ENCODE measurements around the gene TM2D3. TPM values are rescaled to one million over a fixed set of nuclear protein-coding genes. Genes with fewer than 3 reads are reported as not detected.
A peak's percentile ranks its signal among the peaks of the same experiment; 100 is the strongest.
"Not testable (repeated sequence)": the region's sequence is repeated elsewhere in the genome, so short reads cannot be mapped to it uniquely, and the experiment has no call there.

Gene TM2D3
- total RNA-seq, 2 donors from 2014 or later: 29.9 to 38.5 TPM

DNA sequence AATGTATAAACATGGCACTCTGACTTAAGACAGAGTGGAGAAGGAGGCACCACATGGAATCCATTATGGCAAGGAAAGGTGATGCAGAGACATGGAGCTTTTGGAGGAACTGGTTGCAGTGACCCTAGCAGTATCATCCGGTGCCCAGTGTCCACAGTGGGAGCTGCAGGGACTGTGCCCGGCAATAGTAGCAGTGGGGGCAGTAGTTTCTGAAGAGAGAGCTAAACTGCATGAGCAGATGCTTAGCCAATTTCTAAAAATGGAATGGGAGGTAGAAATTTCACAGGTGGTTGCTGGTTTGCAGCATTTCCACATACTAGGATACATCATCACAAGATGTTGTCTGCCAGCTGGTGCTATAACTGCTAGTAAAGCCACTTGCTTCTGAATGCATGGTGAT, 7.8 kb upstream of the TM2D3 start:
- no peak for ATAC-seq
- intact Hi-C loops (cut with DNase I, micrococcal nuclease): no loop called here
- no peak for DNase-seq

DNA sequence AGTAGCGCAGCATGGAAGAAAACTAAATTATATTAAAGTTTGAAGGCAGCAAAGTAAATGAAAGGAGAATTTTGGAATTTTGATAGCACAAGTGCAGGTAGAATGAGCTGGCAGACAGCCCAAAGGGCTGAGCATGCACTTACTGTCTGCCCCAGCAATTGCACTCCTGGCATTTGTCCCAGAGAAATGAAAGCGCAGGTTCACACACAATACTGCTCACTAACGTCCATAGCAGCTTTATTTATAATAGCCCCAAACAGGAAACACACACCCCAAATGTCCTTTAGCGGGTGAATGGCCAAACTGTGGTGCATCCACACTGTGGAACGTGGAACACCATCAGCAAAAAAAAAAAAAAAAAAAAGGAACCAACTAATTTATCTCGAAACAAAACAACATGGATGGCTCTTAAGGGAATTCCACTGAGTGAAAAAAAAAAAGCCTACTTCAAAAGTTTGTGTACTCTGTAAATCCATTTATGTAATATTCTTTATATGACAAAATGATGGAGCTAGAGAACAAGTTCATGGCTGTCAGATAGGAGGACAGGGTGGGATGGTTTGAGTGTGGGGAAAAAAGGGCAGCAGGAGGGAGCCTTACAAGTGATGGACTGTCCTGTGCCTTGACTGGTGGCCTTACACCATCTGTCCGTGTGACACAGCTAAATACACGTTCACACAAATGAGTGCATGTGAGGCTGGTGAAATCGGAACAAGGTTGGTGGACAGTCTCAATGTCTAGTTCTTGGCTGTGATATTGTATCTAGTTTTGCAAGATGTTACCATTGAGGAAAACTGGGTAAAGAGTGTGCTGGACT, 6.0 kb upstream of the TM2D3 start:
- ATAC-seq (peak; percentile 97), DNase-seq (peak; percentile 78 to 81)
- intact Hi-C loops (cut with DNase I, micrococcal nuclease): no loop called here

GRCh38 chr15:101657171-101657570, 5.0 kb upstream of the TM2D3 start:
- no peak for ATAC-seq
- intact Hi-C loops (cut with DNase I, micrococcal nuclease): no loop called here
- no peak for DNase-seq

DNA sequence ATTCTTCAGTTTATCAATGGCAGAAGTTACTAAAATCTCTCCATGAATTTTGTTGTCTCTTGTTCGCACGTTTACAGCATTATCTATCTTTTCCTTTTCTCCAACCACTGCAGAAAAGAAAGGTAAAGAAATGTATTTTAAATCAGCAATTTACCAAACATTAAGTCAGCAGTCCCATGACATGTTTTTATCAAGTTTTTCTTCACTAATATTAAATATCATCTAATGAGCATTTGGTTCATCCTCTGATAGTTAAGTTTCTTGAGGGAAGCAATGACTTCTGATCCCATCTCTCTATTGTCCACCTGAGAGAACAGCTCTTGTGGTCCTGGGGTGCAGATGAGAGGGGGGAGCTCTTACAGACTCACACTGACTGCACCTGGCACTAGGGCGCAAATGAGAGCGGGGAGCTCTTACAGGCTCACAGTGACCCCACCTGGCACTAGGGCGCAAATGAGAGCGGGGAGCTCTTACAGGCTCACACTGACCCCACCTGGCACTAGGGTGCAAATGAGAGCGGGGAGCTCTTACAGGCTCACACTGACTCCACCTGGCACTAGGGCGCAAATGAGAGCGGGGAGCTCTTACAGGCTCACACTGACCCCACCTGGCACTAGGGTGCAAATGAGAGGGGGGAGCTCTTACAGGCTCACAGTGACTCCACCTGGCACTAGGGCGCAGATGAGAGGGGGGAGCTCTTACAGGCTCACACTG, 2.6 kb upstream of the TM2D3 start:
- intact Hi-C loops (cut with DNase I, micrococcal nuclease); ATAC-seq: not testable (repeated sequence)

DNA sequence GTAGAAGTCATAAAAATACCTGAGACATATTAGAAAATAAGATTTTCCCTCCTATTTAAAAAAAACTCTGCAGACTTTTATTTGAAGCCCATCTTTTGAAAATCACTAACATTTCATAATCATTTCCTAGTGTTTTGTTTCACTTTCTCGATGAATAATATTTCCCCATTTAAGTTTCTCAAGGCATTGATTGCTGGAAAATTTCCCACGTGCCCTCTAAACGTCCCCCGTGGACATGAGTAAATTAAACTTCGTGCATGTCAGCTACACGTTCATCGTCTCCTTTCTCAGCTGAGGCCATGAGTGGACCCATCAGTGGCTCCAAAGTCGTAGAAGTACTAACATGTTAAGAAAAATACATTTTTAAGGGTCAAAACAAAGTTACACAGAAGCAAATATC, 2.0 kb upstream of the TM2D3 start:
- ATAC-seq (no peak), DNase-seq (no peak)
- intact Hi-C loops (cut with DNase I, micrococcal nuclease): no loop called here

More for the DNA sequence above, 2.6 kb upstream of the TM2D3 start:
- DNase-seq: not testable (repeated sequence)

DNA sequence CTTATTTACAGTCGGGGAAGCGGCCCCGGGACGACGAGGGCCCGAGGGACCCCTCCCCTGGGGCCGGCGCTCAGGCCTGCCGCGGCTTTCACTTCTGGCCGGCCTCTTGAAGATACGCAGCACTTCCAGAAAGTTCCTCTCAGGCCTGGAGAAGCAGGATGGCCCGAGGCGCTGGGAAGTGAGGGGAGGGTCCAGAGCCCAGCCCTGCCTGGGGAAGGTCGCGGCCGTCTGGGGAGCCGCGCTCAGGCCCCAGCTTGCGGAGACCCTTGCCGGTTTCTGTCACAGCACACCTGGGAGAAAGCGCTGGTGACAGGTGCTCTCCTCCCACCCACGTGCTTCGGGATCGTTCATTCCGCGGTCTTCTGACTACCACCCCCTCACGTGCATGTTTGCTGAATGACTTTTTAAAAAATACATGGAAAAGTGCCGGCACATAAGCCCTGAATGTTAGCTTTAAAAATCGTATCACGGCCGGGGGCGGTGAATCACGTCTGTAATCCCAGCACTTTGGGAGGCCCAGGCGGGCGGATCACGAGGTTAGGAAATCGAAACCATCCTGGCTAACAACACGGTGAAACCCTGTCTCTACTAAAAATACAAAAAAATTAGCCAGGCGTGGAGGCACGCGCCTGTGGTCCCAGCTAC, 727 bp upstream of the TM2D3 start:
- DNase-seq (no peak), ATAC-seq (peak; percentile 38)
- intact Hi-C loops (cut with DNase I, micrococcal nuclease): no loop called here

- ATAC-seq (peak; percentile 62), DNase-seq (peak in 1 of 2 donors; percentile 62)
- intact Hi-C loops (cut with DNase I, micrococcal nuclease): no loop called here
These were observed 555 bp downstream of the TM2D3 start for GRCh38 chr15:101651554-101652097.

DNA sequence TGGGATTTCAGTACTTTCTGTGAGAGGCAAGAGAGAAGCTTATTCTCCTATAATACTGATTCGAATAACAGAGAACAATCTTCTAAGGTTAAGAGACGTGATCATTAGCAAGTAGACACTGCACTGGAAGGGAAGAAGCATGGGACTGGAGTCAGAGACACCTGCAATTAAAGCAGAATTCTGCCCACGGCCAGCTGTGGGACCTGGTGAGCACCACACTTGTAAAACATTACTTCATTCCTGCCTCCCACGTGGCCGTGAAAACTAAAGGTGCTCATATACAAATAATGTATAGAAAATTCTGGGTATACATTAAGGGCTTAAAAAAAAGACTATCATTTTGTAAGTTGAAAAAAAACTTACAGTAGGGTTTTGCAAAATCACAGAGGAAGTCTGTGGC, 2.0 kb downstream of the TM2D3 start:
- DNase-seq: no peak
- intact Hi-C loops (cut with DNase I, micrococcal nuclease): no loop called here
- no peak for ATAC-seq

GRCh38 chr15:101648356-101648755, 3.8 kb downstream of the TM2D3 start:
- ATAC-seq: no peak
- intact Hi-C loops (cut with DNase I, micrococcal nuclease): no loop called here

DNA sequence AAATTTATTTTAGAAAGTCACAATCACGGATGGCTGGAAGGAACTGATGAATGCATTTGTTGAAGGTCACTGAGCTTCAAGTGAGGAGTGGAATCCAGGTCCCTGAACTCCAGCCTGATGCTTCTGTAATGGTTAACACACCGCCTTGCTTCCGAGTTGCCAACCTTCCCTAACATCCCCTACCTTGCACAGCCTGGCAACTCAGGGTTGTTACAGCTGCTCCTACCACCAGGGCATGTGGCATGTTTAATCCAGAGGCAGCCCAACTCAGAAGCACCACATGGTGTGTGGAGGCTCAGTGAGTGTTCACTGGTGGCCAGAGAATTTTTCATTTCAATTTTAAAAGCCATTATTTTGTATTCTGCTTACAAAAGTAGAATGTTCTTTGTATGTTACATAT, 4.9 kb downstream of the TM2D3 start:
- ATAC-seq: no peak
- intact Hi-C loops (cut with DNase I, micrococcal nuclease): no loop called here
- no peak for DNase-seq

More at GRCh38 chr15:101648356-101648755, 3.8 kb downstream of the TM2D3 start:
- DNase-seq: no peak

DNA sequence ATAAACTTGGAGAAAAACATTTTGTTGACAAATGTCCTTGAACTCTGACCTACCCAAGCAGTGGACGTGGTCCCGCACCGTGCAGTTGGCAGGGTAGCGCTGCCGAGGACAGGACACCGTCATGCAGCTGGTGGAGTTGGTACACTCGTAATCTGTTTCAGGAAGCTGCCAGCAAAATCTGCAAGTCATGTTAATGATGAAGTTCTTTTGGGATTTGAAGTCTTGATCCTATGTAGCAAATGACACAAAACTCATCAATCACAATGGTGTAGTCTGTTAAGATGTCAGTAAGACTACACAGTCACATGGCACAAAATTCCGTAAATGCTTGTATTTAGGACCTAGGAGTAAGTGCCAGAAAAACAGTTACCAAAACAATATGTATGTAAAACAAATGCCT, 5.5 kb downstream of the TM2D3 start:
- ATAC-seq: peak; percentile 34
- intact Hi-C loops (cut with DNase I, micrococcal nuclease): no loop called here
- no peak for DNase-seq

GRCh38 chr15:101642361-101642760, 9.8 kb downstream of the TM2D3 start:
- intact Hi-C loops (cut with DNase I, micrococcal nuclease): loop anchor here in 1 of 2 donors (5.0 kb wide), 1 partner anchor 345 kb away; the partner anchor contains the start of gene SNRPA1
- DNase-seq: no peak
- peak; percentile 35 for ATAC-seq

DNA sequence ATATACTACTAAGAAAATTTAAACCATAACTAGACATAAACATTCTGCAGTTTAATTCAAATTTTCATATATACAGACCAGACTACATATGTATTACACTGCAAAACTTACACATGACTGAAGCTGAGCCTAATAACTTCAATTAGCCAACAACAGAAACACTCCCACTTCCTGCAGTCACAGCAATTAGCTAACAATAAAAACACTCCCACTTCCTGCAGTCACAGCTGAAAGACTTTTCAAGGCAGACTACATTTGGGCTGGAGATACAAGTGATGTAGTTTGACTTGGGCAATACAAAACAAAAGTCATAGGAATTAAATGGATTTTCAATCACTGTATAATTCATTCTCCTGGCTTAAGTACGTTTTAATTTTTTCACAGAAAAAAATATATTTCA, 10.3 kb downstream of the TM2D3 start:
- intact Hi-C loops (cut with DNase I, micrococcal nuclease): loop anchor here in 1 of 2 donors (5.0 kb wide), 1 partner anchor 345 kb away; the partner anchor contains the start of gene SNRPA1
- DNase-seq: no peak
- peak; percentile 82 for ATAC-seq

DNA sequence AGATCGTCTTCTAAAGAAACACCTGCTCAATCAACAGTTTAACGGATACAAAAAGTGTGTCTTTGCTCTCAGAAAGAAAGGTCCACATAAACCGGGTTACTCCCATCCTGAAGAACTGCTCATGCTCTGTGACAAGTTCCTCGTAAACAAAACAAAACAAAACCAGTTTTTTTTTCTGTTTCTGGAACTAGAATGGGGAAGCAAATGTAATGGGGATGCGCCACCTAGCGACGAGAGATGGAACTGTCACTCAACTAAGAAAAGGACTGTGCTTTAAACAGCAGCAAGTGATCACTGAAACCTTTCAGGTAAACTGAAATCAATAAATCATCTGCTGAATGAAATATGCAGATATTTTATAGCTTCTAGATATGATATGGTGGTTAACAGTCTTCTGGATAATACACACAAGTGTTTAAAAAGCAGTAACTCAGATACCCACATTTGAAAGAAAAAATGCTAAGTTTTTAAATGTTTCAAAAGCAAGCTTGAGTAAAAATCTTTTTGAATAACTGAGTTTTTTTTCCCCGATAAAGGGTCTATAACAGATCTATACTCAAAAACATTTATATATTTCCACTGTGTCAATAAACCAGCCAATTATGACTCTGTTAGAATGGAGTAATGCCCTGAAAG, 10.9 kb downstream of the TM2D3 start:
- intact Hi-C loops (cut with DNase I, micrococcal nuclease): loop anchor here in 1 of 2 donors (5.0 kb wide), 1 partner anchor 344 kb away; the partner anchor contains the start of gene SNRPA1
- ATAC-seq: peak; percentile 69
- DNase-seq: peak; percentile 49 to 86

- DNase-seq: no peak
- ATAC-seq: no peak
- intact Hi-C loops (cut with DNase I, micrococcal nuclease): loop anchor here in 1 of 2 donors (5.0 kb wide), 1 partner anchor 342 kb away; the partner anchor contains the start of gene SNRPA1
These were observed 12.5 kb downstream of the TM2D3 start for GRCh38 chr15:101639667-101640066.

- ATAC-seq (no peak), DNase-seq (no peak)
- intact Hi-C loops (cut with DNase I, micrococcal nuclease): no loop called here
These were observed 14.3 kb downstream of the TM2D3 start for GRCh38 chr15:101637919-101638318.

DNA sequence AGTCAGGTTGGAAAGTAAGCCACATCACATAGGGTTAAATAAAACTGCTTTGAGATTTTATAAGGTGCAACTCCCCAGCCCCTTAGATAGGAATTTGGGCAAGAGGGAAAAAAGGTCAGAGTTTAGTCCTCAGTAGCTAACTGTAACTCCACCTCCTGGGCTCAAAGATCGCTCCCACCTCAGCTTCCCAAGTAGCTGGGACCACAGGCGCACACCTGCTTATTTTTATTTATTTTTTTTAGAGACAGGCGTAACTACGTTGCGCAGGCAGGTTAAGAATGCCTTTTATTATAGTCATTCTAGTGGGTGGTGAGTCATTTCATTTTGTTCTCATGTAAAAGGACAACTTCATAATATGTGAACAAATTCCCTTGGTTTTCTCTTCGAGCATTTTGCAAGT, 14.7 kb downstream of the TM2D3 start:
- DNase-seq: no peak
- ATAC-seq: peak; percentile 63
- intact Hi-C loops (cut with DNase I, micrococcal nuclease): no loop called here

- ATAC-seq (no peak), DNase-seq (no peak)
- intact Hi-C loops (cut with DNase I, micrococcal nuclease): no loop called here
These were observed 15.1 kb downstream of the TM2D3 start for GRCh38 chr15:101637038-101637437.

Data from left colon (tissue), 2 donors.